Neural crest cell (in vitro differentiated cells): ENCODE measurements around the gene DOCK8. TPM values are rescaled to one million over a fixed set of nuclear protein-coding genes. Genes with fewer than 3 reads are reported as not detected.

Experiments
- DNase-seq: peaks from one replicate; pipeline ENCODE4 v3.0.0; 2021; ENCODE audit warnings: low read depth, mixed read lengths, low spot score
- H3K27ac Mint-ChIP-seq: one replicate; pipeline ENCODE4 v1.8.0; 2021; ENCODE audit warnings: mild to moderate bottlenecking, mixed read lengths; ENCODE audit not compliant: unreplicated experiment
- H3K27me3 Mint-ChIP-seq: 2 replicates; pipeline ENCODE4 v1.8.0; 2021; ENCODE audit warnings: low read depth, mild to moderate bottlenecking, mixed read lengths
- H3K36me3 Mint-ChIP-seq: 2 replicates; pipeline ENCODE4 v1.8.0; 2021; ENCODE audit warnings: low read depth, mild to moderate bottlenecking, mixed read lengths
- H3K4me1 Mint-ChIP-seq: 2 replicates; pipeline ENCODE4 v1.8.0; 2021; ENCODE audit warnings: mixed read lengths
- H3K4me3 Mint-ChIP-seq: one replicate; pipeline ENCODE4 v1.8.0; 2021; ENCODE audit warnings: mild to moderate bottlenecking, mixed read lengths
- H3K9me3 Mint-ChIP-seq: 2 replicates; pipeline ENCODE4 v1.8.0; 2021; ENCODE audit warnings: mixed read lengths
- CTCF ChIP-seq: fragments of 200-600 bp; sonication (generic); conservative IDR thresholded peaks from 2 replicates; pipeline ENCODE4 v1.5.0; 2021; ENCODE audit warnings: antibody characterized with exemption, mild to moderate bottlenecking
- total RNA-seq: library from RNA; stranded (reverse); gene quantifications from 2 replicates; pipeline ENCODE4 v1.2.1, GENCODE V29; 2021

The DOCK8 gene
- total RNA-seq, 1 donor from 2014 or later: 0.58 TPM

DNA sequence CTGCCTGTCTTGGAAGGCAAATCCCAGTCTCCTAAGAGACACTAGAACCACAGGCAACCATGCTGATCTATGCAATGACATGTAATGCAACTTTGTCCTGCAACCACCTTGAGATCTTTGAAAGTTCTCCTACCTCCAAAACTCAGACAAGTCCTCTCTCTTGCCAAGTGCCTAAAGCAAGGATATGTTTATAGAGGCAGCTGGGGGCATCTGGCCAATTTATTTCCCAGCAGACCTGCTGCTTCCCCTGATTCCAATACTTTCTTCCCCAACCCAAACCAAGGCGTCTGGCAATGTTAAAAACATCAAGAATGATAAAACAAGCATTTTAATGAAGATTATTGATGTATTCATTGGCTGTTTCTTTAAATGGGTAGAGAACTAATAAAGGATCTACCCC, 138.4 kb downstream of the DOCK8 start:
- no peaks in the 10 kb centered on the region for H3K4me1 Mint-ChIP-seq
- no peak for DNase-seq
- no peak overlapping the region for H3K27ac Mint-ChIP-seq
- H3K36me3 Mint-ChIP-seq: no peaks in the 10 kb centered on the region
- H3K27me3 Mint-ChIP-seq: peaks cover 56% of the 10 kb centered on the region
- no peak overlapping the region for H3K4me3 Mint-ChIP-seq
- H3K9me3 Mint-ChIP-seq: no peaks in the 10 kb centered on the region
- no peak for TF ChIP-seq CTCF

GRCh38 chr9:354453-354852, 139.8 kb downstream of the DOCK8 start:
- Mint-ChIP-seq H3K27me3 (peaks cover 48% of the 10 kb centered on the region), H3K4me1 (no peaks in the 10 kb centered on the region), H3K9me3 (no peaks in the 10 kb centered on the region), H3K27ac (no peak overlapping the region), H3K36me3 (no peaks in the 10 kb centered on the region), H3K4me3 (no peak overlapping the region)
- no peak for DNase-seq
- TF ChIP-seq CTCF: no peak

DNA sequence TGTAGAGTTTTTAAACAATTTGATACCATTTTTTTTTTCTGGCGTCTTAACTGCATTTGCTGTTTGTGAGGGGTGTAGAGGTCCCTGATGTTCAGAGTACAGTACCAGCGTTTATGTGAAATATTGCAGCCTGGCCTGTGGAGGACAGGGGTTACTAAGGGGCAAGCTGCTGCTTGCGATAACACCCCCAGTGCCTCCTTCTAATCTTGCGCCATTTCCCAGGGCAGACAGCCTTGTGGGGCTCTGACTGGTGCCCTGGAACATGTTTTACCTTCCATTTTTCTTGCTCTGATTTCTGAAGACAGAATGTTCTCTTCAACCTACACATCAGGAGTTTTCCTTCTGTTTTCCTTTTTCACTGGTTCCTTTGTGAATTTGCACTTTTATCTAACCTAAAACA, 142.9 kb downstream of the DOCK8 start:
- no peak overlapping the region for H3K4me3 Mint-ChIP-seq
- TF ChIP-seq CTCF: no peak
- peaks cover 34% of the 10 kb centered on the region for H3K27me3 Mint-ChIP-seq
- DNase-seq: no peak
- no peaks in the 10 kb centered on the region for H3K9me3 Mint-ChIP-seq
- no peaks in the 10 kb centered on the region for H3K4me1 Mint-ChIP-seq
- H3K36me3 Mint-ChIP-seq: no peaks in the 10 kb centered on the region
- H3K27ac Mint-ChIP-seq: no peak overlapping the region

DNA sequence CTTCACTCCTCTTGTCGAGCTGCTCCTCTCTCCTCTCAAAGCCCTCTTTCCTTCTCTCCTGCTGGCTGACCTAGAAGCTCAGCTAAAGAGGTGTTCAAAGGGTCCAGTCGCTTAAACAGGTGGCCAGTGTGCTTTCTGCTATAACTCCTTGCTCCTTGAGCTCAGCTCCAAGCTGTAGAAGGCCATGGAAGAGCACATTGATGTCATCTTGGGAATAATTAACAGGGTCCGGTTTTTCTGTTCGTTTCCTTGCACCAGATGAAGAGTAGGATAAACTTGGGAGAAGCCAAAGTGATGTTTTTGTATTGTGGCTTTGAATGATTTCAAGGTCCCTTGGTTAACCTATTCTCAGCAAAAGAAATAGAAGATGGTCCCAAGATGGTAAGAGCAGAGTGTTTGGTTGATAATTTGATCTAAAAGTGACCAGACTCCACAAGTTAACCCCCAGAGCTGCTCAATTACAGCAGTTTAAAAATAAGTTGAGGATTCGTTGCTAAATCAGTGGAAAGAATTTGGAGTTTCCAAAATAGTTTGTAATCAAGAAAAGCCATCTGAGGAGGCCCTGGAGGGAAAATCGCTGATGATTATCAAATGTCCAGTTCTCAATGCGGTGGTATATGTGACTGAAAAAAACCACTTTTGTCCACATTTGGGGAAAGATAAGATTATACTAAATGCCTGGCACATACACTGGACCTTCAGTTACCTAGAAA, 148.1 kb downstream of the DOCK8 start:
- H3K27me3 Mint-ChIP-seq: peaks cover 16% of the 10 kb centered on the region
- H3K36me3 Mint-ChIP-seq: no peaks in the 10 kb centered on the region
- no peaks in the 10 kb centered on the region for H3K9me3 Mint-ChIP-seq
- DNase-seq: no peak
- no peak overlapping the region for H3K27ac Mint-ChIP-seq
- H3K4me1 Mint-ChIP-seq: no peaks in the 10 kb centered on the region
- H3K4me3 Mint-ChIP-seq: no peak overlapping the region
- TF ChIP-seq CTCF: no peak

- no peak for DNase-seq
- TF ChIP-seq CTCF: no peak
- peaks cover 15% of the 10 kb centered on the region for H3K27me3 Mint-ChIP-seq
Measured at GRCh38 chr9:363274-363612, 148.6 kb downstream of the DOCK8 start.

More at GRCh38 chr9:363274-363612, 148.6 kb downstream of the DOCK8 start:
- Mint-ChIP-seq H3K4me1 (no peaks in the 10 kb centered on the region), H3K36me3 (no peaks in the 10 kb centered on the region), H3K9me3 (no peaks in the 10 kb centered on the region), H3K27ac (no peak overlapping the region), H3K4me3 (no peak overlapping the region)
